Activated naive CD8-positive, alpha-beta T cell (primary cell): Measurements from ENCODE around the gene IER5L.
A peak's percentile ranks its signal among the peaks of the same experiment; 100 is the strongest.

ENCODE experiments used
- H3K27ac Mint-ChIP-seq: one replicate; pipeline ENCODE4 v1.8.0; 2021; ENCODE audit warnings: mixed read lengths
- H3K27me3 Mint-ChIP-seq: one replicate; pipeline ENCODE4 v1.8.0; 2021; ENCODE audit warnings: mixed read lengths
- H3K36me3 Mint-ChIP-seq: one replicate; pipeline ENCODE4 v1.8.0; 2021; ENCODE audit warnings: mixed read lengths
- H3K4me1 Mint-ChIP-seq: one replicate; pipeline ENCODE4 v1.8.0; 2021; ENCODE audit warnings: low read depth, mixed read lengths
- H3K4me3 Mint-ChIP-seq: one replicate; pipeline ENCODE4 v1.8.0; 2021; ENCODE audit warnings: mild to moderate bottlenecking, mixed read lengths
- H3K9me3 Mint-ChIP-seq: one replicate; pipeline ENCODE4 v1.8.0; 2021; ENCODE audit warnings: low read depth, mixed read lengths

Gene IER5L

GRCh38 chr9:129177443-129177790, 644 bp downstream of the IER5L start:
- H3K27me3 Mint-ChIP-seq = no peaks in the 10 kb centered on the region
- H3K27ac Mint-ChIP-seq = no peak overlapping the region
- H3K4me1 Mint-ChIP-seq = peaks cover 8% of the 10 kb centered on the region
- H3K36me3 Mint-ChIP-seq = no peaks in the 10 kb centered on the region
- peak overlapping the region; percentile 86 for H3K4me3 Mint-ChIP-seq
- no peaks in the 10 kb centered on the region for H3K9me3 Mint-ChIP-seq

- H3K27ac Mint-ChIP-seq = no peak overlapping the region
- H3K36me3 Mint-ChIP-seq = no peaks in the 10 kb centered on the region
- H3K4me3 Mint-ChIP-seq = peak overlapping the region; percentile 89
Measured at GRCh38 chr9:129176701-129177442, 1.2 kb downstream of the IER5L start.

GRCh38 chr9:129175825-129176633, 2.0 kb downstream of the IER5L start:
- H3K27me3 Mint-ChIP-seq = no peaks in the 10 kb centered on the region
- H3K4me1 Mint-ChIP-seq = peaks cover 8% of the 10 kb centered on the region
- H3K9me3 Mint-ChIP-seq = no peaks in the 10 kb centered on the region
- peak overlapping the region; percentile 89 for H3K4me3 Mint-ChIP-seq
- H3K36me3 Mint-ChIP-seq = no peaks in the 10 kb centered on the region
- H3K27ac Mint-ChIP-seq = no peak overlapping the region

More at GRCh38 chr9:129176701-129177442, 1.2 kb downstream of the IER5L start:
- Mint-ChIP-seq H3K9me3 (no peaks in the 10 kb centered on the region), H3K4me1 (peaks cover 8% of the 10 kb centered on the region), H3K27me3 (no peaks in the 10 kb centered on the region)

- no peaks in the 10 kb centered on the region for H3K27me3 Mint-ChIP-seq
Measured at GRCh38 chr9:129175515-129175824, 2.6 kb downstream of the IER5L start.

GRCh38 chr9:129174724-129175514, 3.1 kb downstream of the IER5L start:
- Mint-ChIP-seq H3K4me3 (peak overlapping the region; percentile 89), H3K27ac (no peak overlapping the region), H3K27me3 (no peaks in the 10 kb centered on the region), H3K4me1 (peaks cover 8% of the 10 kb centered on the region), H3K9me3 (no peaks in the 10 kb centered on the region), H3K36me3 (no peaks in the 10 kb centered on the region)

More at GRCh38 chr9:129175515-129175824, 2.6 kb downstream of the IER5L start:
- Mint-ChIP-seq H3K27ac (no peak overlapping the region), H3K36me3 (no peaks in the 10 kb centered on the region), H3K4me3 (peak overlapping the region; percentile 89), H3K9me3 (no peaks in the 10 kb centered on the region), H3K4me1 (peaks cover 8% of the 10 kb centered on the region)

GRCh38 chr9:129174102-129174723, 3.8 kb downstream of the IER5L start:
- Mint-ChIP-seq H3K36me3 (no peaks in the 10 kb centered on the region), H3K27ac (no peak overlapping the region), H3K4me3 (peak overlapping the region; percentile 78), H3K9me3 (no peaks in the 10 kb centered on the region), H3K27me3 (no peaks in the 10 kb centered on the region), H3K4me1 (peaks cover 8% of the 10 kb centered on the region)

- no peaks in the 10 kb centered on the region for H3K9me3 Mint-ChIP-seq
- H3K36me3 Mint-ChIP-seq = no peaks in the 10 kb centered on the region
- H3K4me1 Mint-ChIP-seq = peaks cover 6% of the 10 kb centered on the region
- H3K27me3 Mint-ChIP-seq = no peaks in the 10 kb centered on the region
- no peak overlapping the region for H3K27ac Mint-ChIP-seq
- peak overlapping the region; percentile 71 for H3K4me3 Mint-ChIP-seq
Measured at GRCh38 chr9:129173296-129174101, 4.6 kb downstream of the IER5L start.

- H3K27ac Mint-ChIP-seq = no peak overlapping the region
- no peak overlapping the region for H3K4me3 Mint-ChIP-seq
- no peaks in the 10 kb centered on the region for H3K36me3 Mint-ChIP-seq
- H3K27me3 Mint-ChIP-seq = no peaks in the 10 kb centered on the region
- H3K9me3 Mint-ChIP-seq = no peaks in the 10 kb centered on the region
- H3K4me1 Mint-ChIP-seq = peaks cover 9% of the 10 kb centered on the region
Measured at GRCh38 chr9:129172816-129173215, 5.2 kb downstream of the IER5L start.

GRCh38 chr9:129171993-129172751, 5.9 kb downstream of the IER5L start:
- Mint-ChIP-seq H3K9me3 (no peaks in the 10 kb centered on the region), H3K27me3 (no peaks in the 10 kb centered on the region), H3K36me3 (no peaks in the 10 kb centered on the region), H3K4me3 (no peak overlapping the region), H3K4me1 (peaks cover 15% of the 10 kb centered on the region), H3K27ac (no peak overlapping the region)

- Mint-ChIP-seq H3K4me1 (peaks cover 13% of the 10 kb centered on the region), H3K9me3 (no peaks in the 10 kb centered on the region), H3K27ac (no peak overlapping the region), H3K36me3 (no peaks in the 10 kb centered on the region), H3K27me3 (no peaks in the 10 kb centered on the region), H3K4me3 (no peak overlapping the region)
Measured at GRCh38 chr9:129170229-129170628, 7.8 kb downstream of the IER5L start.

GRCh38 chr9:129166623-129167557, 11.2 kb downstream of the IER5L start:
- H3K4me1 Mint-ChIP-seq = peaks cover 13% of the 10 kb centered on the region
- H3K9me3 Mint-ChIP-seq = no peaks in the 10 kb centered on the region
- no peak overlapping the region for H3K27ac Mint-ChIP-seq
- no peaks in the 10 kb centered on the region for H3K36me3 Mint-ChIP-seq
- H3K4me3 Mint-ChIP-seq = peak overlapping the region; percentile 30
- H3K27me3 Mint-ChIP-seq = no peaks in the 10 kb centered on the region

- Mint-ChIP-seq H3K27me3 (no peaks in the 10 kb centered on the region), H3K36me3 (no peaks in the 10 kb centered on the region), H3K4me1 (peaks cover 13% of the 10 kb centered on the region), H3K9me3 (no peaks in the 10 kb centered on the region), H3K4me3 (no peak overlapping the region), H3K27ac (no peak overlapping the region)
Measured at GRCh38 chr9:129165198-129165597, 12.9 kb downstream of the IER5L start.
